Aorta (tissue), 5 donors: ENCODE results near the gene LRRIQ4. TPM values are rescaled to one million over a fixed set of nuclear protein-coding genes. Genes with fewer than 3 reads are reported as not detected.

Source experiments
- ATAC-seq: fragments of 200-7000 bp; cut with Tn5 transposase; one replicate; pipeline ENCODE4 v1.9.1; 2022; ENCODE audit warnings: moderate library complexity; ENCODE audit not compliant: low FRiP score
- DNase-seq, 2 donors: peaks; one replicate each; pipeline ENCODE4 v3.0.0-alpha.2; 2020
- H3K27ac ChIP-seq, 2 donors: one replicate each; pipeline ENCODE4 v1.5.1; 2013; ENCODE audit warnings: low read length in 2 of 2, mild to moderate bottlenecking in 2 of 2, moderate library complexity in 2 of 2, control low read depth in 1 of 2, inconsistent platforms in 1 of 2, low read depth in 1 of 2
- H3K27me3 ChIP-seq, 2 donors: one replicate each; pipeline ENCODE4 v1.6.1; 2013; ENCODE audit warnings: control low read depth in 1 of 2, low read length in 1 of 2, mild to moderate bottlenecking in 1 of 2, moderate library complexity in 1 of 2; ENCODE audit not compliant: insufficient read depth in 2 of 2, control insufficient read depth in 1 of 2
- H3K36me3 ChIP-seq, 2 donors: one replicate each; pipeline ENCODE4 v1.6.1; 2013; ENCODE audit warnings: control low read depth in 1 of 2, low read length in 1 of 2, mild to moderate bottlenecking in 1 of 2; ENCODE audit not compliant: insufficient read depth in 2 of 2, control insufficient read depth in 1 of 2
- H3K4me1 ChIP-seq, 2 donors: one replicate each; pipeline ENCODE4 v1.6.1; 2013; ENCODE audit warnings: low read length in 2 of 2, control low read depth in 1 of 2, mild to moderate bottlenecking in 1 of 2, moderate library complexity in 1 of 2; ENCODE audit not compliant: insufficient read depth in 2 of 2, control insufficient read depth in 1 of 2
- H3K4me3 ChIP-seq, 2 donors: one replicate each; pipeline ENCODE4 v1.5.1; 2013; ENCODE audit warnings: low read length in 2 of 2, control low read depth in 1 of 2, mild to moderate bottlenecking in 1 of 2
- H3K9me3 ChIP-seq: one replicate; pipeline ENCODE4 v1.6.1; 2013; ENCODE audit warnings: mild to moderate bottlenecking, low read length; ENCODE audit not compliant: control insufficient read depth
- WGBS, 2 donors: extraction: QIAGEN DNeasy Blood & Tissue Kit; methylation state at CpG; one replicate each; pipeline ENCODE4 v1.1.7; 2013; 5-methylcytosine and 5-hydroxymethylcytosine counted together
- intact Hi-C, 2 donors: fragments of 100-400 bp; cut with DNase I; formaldehyde crosslinking; loops; one replicate each; pipeline versions ENCODE4 v1.14.2 to v1.15.0; 2022
- polyA plus RNA-seq, 2 donors: library from polyadenylated mRNA; stranded (reverse); fragments of 200-250 nt; gene quantifications; one replicate each; pipeline ENCODE4 v1.2.3, GENCODE V29; 2013
- total RNA-seq, 2 donors: library from RNA; stranded (reverse); fragmentation: NEBNext Ultra II Directional; extraction: Animal tissue kit (Norgen Biotek cat#: 25700); gene quantifications; one replicate each; pipeline ENCODE4 v1.2.1, GENCODE V29; 2021
- donor health status: healthy with polysubstance abuse.
- donor health status: Bipolar disorder and iron deficiency.
- donor health status: DM: no; HTN: no; CAD: no.
- donor health status: DM: no; HTN: no; CAD: no.
- donor health status: DM: yes; HTN: yes; CAD: no.

Gene LRRIQ4
- total and polyA plus RNA-seq, 4 donors = not detected

GRCh38 chr3:169818316-169818715 lies 5.6 kb downstream of the LRRIQ4 start:
- WGBS, 2 donors = 65 to 68% methylated on average over 2 of the region's 2 CpGs
- intact Hi-C loops = no loop called here
- no peak for ATAC-seq

GRCh38 chr3:169822091-169822490 lies 9.4 kb downstream of the LRRIQ4 start:
- Histone ChIP-seq H3K27me3 (no peaks in the 10 kb centered on the region), H3K36me3 (no peaks in the 10 kb centered on the region), H3K4me1 (no peaks in the 10 kb centered on the region), H3K4me3 (no peak overlapping the region), H3K9me3 (no peaks in the 10 kb centered on the region), H3K27ac (no peak overlapping the region)
- DNase-seq = no peak
- WGBS, 2 donors = 89 to 93% methylated on average over 15 of the region's 15 CpGs
- intact Hi-C loops = no loop called here
- ATAC-seq = no peak

More at GRCh38 chr3:169818316-169818715, 5.6 kb downstream of the LRRIQ4 start:
- Histone ChIP-seq H3K4me1 (no peaks in the 10 kb centered on the region), H3K27ac (no peak overlapping the region), H3K9me3 (no peaks in the 10 kb centered on the region), H3K27me3 (no peaks in the 10 kb centered on the region), H3K36me3 (no peaks in the 10 kb centered on the region), H3K4me3 (no peak overlapping the region)
- DNase-seq = no peak

- H3K4me3 ChIP-seq = no peak overlapping the region
- no peak for ATAC-seq
- H3K27ac ChIP-seq = no peak overlapping the region
- intact Hi-C loops = no loop called here
- DNase-seq = no peak
- WGBS, 2 donors = 93 to 96% methylated on average over 20 of the region's 20 CpGs
- no peaks in the 10 kb centered on the region for H3K36me3 ChIP-seq
- no peaks in the 10 kb centered on the region for H3K27me3 ChIP-seq
- H3K4me1 ChIP-seq = no peaks in the 10 kb centered on the region
- H3K9me3 ChIP-seq = no peaks in the 10 kb centered on the region
These were observed 9.9 kb downstream of the LRRIQ4 start for GRCh38 chr3:169822540-169822939.

- intact Hi-C loops = no loop called here
- Histone ChIP-seq H3K4me3 (no peak overlapping the region), H3K27me3 (no peaks in the 10 kb centered on the region), H3K4me1 (no peaks in the 10 kb centered on the region), H3K9me3 (no peaks in the 10 kb centered on the region), H3K36me3 (no peaks in the 10 kb centered on the region), H3K27ac (no peak overlapping the region)
- no peak for DNase-seq
- WGBS, 2 donors = 75 to 84% methylated on average over 6 of the region's 6 CpGs
- no peak for ATAC-seq
These were observed 10.3 kb downstream of the LRRIQ4 start for GRCh38 chr3:169822983-169823382.

DNA sequence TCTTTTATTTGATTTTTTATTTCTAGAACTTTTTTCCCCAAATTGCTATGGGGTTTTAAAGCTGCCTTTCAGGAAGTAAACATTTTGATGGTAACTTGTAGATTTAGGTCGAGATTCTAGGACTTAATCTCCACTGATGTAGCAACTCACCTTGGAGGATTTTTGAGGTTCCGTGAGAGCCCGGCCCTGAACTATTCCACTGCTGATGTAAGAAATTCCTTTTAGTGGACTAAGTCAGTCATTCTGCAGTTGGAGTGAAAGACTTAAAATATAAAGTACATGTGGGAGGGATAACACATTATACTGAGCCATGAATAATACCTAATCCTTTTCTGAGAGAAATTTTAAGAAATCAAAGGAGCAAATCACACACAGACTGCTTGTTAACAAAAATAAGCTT lies 12.6 kb downstream of the LRRIQ4 start:
- Histone ChIP-seq H3K4me3 (no peak overlapping the region), H3K36me3 (no peaks in the 10 kb centered on the region), H3K27me3 (no peaks in the 10 kb centered on the region), H3K9me3 (no peaks in the 10 kb centered on the region), H3K27ac (no peak overlapping the region), H3K4me1 (no peaks in the 10 kb centered on the region)
- ATAC-seq (no peak), DNase-seq (no peak)
- intact Hi-C loops = no loop called here
- 51 to 54% methylated on average over 3 of the region's 3 CpGs for WGBS, 2 donors

GRCh38 chr3:169827712-169828111 lies 15.0 kb downstream of the LRRIQ4 start:
- intact Hi-C loops = no loop called here
- no peak overlapping the region for H3K4me3 ChIP-seq
- ATAC-seq = no peak
- H3K4me1 ChIP-seq = no peaks in the 10 kb centered on the region
- DNase-seq = no peak
- no peaks in the 10 kb centered on the region for H3K36me3 ChIP-seq
- WGBS, 2 donors = 86 to 89% methylated on average over 4 of the region's 4 CpGs
- H3K27me3 ChIP-seq = no peaks in the 10 kb centered on the region
- H3K27ac ChIP-seq = no peak overlapping the region
- H3K9me3 ChIP-seq = no peaks in the 10 kb centered on the region

GRCh38 chr3:169835533-169835932 lies 22.9 kb downstream of the LRRIQ4 start:
- Histone ChIP-seq H3K27me3 (no peaks in the 10 kb centered on the region), H3K4me1 (no peaks in the 10 kb centered on the region), H3K9me3 (no peaks in the 10 kb centered on the region), H3K27ac (no peak overlapping the region), H3K36me3 (no peaks in the 10 kb centered on the region), H3K4me3 (no peak overlapping the region)
- 11 to 28% methylated on average over 1 of the region's 1 CpG for WGBS, 2 donors
- ATAC-seq (no peak), DNase-seq (no peak)
- intact Hi-C loops = no loop called here

- Histone ChIP-seq H3K36me3 (no peaks in the 10 kb centered on the region), H3K9me3 (no peaks in the 10 kb centered on the region), H3K27ac (no peak overlapping the region), H3K4me1 (no peaks in the 10 kb centered on the region), H3K4me3 (no peak overlapping the region), H3K27me3 (no peaks in the 10 kb centered on the region)
- no peak for ATAC-seq
- WGBS, 2 donors = 93 to 95% methylated on average over 5 of the region's 5 CpGs
- DNase-seq = no peak
- intact Hi-C loops = no loop called here
These were observed 23.6 kb downstream of the LRRIQ4 start for GRCh38 chr3:169836078-169836941.

DNA sequence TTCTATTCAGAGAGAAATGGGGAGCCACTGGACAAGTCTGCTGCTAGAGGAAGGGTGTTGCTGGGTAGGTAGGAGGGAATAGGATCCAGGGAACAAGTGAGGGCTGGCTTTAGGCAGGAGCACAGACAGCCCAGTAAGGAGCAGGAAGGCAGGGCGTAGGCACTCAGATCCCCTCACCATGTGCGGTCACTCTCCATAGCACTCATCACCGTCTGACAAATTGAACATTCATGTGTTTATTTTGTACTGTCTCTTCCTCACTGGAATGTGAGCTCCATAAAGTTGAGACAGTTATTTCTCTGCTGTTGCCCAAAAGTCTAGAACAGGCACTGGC lies 24.2 kb downstream of the LRRIQ4 start:
- H3K27me3 ChIP-seq = no peaks in the 10 kb centered on the region
- DNase-seq = no peak
- no peak overlapping the region for H3K4me3 ChIP-seq
- no peaks in the 10 kb centered on the region for H3K9me3 ChIP-seq
- intact Hi-C loops = no loop called here
- H3K36me3 ChIP-seq = no peaks in the 10 kb centered on the region
- H3K27ac ChIP-seq = no peak overlapping the region
- H3K4me1 ChIP-seq = no peaks in the 10 kb centered on the region
- no peak for ATAC-seq
- WGBS, 2 donors = 78 to 80% methylated on average over 3 of the region's 3 CpGs
